Measurements from ENCODE around the gene MRPS33. TPM values are rescaled to one million over a fixed set of nuclear protein-coding genes. Genes with fewer than 3 reads are reported as not detected.
"Not testable (repeated sequence)": the region's sequence is repeated elsewhere in the genome, so short reads cannot be mapped to it uniquely, and the experiment has no call there.

MRPS33 gene
- 47.8 TPM for polyA plus RNA-seq (2013, experiment 1 of 2; ENCODE audit: insufficient read length)
- polyA plus RNA-seq (2013, experiment 2 of 2; ENCODE audit: insufficient read length), result 55.8 TPM

DNA sequence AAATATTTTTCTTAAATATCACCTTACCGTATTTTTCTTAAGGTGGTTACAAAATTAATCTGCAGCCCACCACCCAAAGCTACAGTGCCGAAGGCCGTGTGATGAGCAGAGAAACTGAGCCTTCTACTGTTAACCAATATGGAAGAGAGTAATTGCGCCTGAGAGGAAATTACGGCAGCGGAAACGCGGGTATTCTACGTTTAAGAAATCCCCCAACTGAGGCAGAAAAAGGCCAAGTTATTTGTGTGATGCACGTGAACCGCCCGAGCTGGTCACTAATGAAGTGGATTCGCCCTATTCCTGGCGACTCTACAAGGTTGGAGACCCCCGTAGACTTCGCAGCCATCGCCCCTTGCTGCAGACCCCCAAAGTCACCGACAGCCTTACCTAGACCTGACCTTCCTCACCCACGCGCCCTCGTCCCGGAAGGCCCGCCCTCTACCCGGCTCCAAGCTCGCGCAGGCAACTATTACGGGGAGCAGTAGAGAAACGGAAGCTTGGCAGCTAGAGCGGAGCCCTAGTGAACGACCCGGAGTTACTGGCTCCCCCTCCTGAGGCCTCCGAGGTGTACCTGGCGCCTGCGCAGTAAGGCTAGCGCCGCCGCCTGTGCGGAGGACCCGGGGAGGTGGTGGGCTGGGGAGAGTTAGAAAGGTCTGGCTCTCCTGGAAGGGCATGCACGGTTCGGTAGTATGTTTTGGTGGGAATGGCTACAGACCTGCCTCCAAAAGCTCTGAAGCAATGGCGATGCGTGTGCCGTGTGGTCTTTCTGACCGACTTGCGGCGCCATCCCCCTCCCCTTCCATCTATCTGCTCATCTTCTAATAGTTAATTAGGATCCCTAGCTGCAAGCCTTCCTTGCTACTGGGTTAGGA, at the start of gene MRPS33:
TSS of gene MRPS33 (minus strand) at position 429 of the 872 bp plus-strand sequence. CDS start 4,319 bp downstream, outside the sequence.
- DNase-seq, result peak; percentile 96

DNA sequence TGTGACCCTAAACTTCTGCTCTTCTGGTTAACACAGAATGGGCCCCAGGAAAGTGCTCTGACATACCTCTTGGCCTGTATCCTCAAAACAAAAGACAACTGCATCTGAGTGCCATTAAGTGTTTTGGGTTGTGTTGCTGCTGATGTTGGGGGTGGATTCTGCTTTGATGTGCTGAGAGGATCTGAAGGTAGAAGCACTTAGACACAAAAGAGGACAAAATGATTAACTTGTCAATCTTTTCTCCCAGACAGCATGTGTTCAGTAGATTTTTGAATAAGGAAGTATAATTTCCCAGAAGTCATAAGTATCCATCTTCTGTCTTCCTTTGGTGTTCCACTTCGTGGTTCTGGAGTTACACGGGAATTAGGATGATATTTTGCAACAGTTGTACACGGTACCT, 43.0 kb upstream of the MRPS33 start:
- no peak for DNase-seq

GRCh38 chr7:141055146-141055545, 40.4 kb upstream of the MRPS33 start:
- no peak for DNase-seq

GRCh38 chr7:141053626-141054025, 38.9 kb upstream of the MRPS33 start:
- DNase-seq, result no peak

GRCh38 chr7:141045842-141046620, 31.3 kb upstream of the MRPS33 start:
- peak; percentile 2 for DNase-seq

DNA sequence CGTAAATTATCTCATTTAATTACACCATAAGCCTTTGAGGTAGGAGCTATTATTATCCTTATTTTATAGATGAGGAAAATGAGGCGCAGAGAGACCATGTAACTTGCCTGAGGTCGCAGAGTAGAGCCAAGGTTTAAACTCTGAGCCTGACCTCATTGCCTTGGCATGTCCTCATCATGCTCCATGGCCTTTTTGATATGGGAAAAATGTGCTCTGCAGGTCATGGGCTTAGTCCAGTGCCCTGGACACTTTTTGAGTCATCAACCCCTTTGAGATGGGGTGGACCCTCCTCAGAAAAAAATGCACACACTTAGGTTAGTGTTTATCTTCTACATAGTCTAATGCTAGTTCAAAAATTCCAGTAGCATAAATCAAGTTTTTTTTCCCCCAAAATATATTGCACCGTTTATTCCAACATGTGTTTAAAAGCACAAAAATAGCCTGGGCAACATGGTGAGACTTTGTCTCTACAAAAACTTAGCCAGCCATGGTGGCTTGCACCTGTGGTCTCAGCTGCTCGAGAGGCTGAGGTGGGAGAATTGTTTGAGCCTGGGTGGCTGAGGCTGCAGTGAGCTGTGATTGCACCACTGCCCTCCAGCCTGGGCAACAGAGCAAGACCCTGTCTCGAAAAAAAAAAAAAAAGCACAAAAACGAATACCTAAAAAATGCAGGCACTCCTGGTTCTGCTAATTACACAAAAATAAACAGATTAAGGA, 30.5 kb upstream of the MRPS33 start:
- no peak for DNase-seq

GRCh38 chr7:141043616-141044015, 28.9 kb upstream of the MRPS33 start:
- DNase-seq, result no peak

DNA sequence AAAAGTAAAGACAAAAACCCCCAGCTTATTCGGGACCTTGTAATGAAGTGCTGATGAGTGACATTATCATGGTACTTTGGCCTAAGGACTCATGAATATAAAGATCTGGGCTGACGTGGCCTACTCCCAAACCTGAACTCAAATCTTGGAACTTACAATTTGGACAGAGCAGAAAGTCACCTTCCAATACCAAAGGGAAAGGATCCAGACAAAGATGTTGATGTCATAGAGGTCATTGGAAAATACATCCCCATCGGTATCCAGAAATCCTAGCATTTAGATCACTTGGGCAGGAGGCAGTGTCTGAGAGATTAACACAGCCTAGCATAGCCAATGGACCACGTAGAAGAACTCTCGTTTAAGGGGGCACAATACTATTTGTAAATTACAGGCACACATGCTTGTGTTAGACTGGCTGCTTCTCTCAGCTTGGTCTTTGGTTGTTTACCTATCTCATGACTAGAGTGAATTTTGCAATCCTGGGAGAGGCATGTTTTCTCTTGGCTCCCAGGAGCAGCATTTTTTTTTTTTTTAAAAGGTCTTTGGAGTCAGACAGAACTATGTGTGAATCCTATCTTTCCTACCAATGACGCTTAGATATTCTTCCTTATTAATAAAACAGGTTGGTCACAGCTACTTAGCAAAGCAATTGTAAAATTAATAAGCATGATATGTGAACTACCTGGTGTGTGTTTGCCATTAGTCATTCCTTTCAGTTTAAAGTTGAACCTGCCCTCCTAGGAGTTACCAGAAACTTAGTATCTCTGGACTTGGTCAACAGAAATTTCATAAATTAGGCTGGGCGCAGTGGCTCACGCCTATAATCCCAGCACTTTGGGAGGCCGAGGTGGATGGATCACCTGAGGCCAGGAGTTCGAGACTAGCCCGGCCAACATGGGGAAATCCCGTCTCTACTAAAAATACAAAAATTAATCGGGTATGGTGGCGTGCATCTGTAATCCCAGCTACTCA, 27.8 kb upstream of the MRPS33 start:
- no peak for DNase-seq

GRCh38 chr7:141039376-141039775, 24.6 kb upstream of the MRPS33 start:
- no peak for DNase-seq

- DNase-seq, result not testable (repeated sequence)
Measured at GRCh38 chr7:141038100-141038499, 23.3 kb upstream of the MRPS33 start.

GRCh38 chr7:141032539-141033323, 18.0 kb upstream of the MRPS33 start:
- not testable (repeated sequence) for DNase-seq

DNA sequence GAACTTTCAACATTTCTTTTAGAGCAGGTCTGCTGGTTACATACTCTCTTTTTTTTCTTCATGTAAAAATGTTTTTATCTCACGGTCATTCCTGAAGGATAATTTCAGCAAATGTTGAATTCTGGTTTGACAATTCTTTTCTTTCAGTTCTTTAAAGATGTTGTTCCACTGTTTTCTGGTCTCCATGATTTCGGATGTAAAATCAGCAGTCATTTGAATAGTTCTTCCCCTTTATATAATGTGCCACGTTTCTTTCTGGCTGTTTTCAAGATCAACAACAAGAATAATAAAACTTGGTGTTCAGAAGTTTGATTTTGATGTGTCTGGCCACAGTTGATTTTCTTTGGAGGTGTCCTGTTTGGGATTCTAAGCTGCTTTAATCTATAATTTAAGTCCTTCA, 14.0 kb upstream of the MRPS33 start:
- DNase-seq, result no peak

DNA sequence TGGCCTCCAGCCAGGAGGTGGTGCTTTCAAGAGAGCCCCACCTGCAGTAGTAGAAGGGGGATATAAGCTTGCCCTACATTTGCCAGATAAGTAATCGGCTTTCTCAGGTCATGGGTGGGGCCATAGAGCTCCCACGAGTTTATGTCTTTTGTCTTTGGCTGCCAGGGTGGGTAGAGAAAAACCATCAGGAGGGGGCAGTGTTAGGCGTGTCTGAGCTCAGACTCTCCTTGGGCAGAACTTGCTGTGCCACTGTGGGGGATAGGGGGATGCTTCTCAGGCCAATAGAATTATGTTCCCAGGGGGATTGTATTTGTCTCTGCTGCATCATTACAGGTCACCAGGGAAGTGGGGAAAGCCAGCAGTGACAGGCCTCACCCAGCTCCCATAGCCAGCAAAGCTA, 12.3 kb upstream of the MRPS33 start:
- DNase-seq, result no peak

- no peak for DNase-seq
Measured at GRCh38 chr7:141024668-141025067, 9.9 kb upstream of the MRPS33 start.

DNA sequence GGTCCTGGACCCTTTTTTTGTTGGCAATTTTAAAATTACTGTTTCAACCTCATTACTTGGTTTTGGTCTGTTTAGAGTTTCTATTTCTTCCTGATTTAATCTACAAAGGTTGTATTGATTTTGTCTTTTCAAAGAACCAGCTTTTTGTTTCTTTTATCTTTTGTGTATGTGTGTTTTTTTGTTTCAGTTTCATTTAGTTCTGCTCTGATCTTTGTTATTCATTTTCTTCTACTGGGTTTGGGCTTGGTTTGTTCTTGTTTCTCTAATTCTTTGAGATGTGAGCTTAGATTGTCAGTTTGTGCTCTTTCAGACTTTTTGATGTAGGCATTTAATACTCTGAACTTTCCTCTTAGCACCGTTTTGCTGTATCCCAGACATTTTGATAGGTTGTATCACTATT, 8.5 kb upstream of the MRPS33 start:
- no peak for DNase-seq

- DNase-seq, result no peak
Measured at GRCh38 chr7:141017555-141017954, 2.8 kb upstream of the MRPS33 start.

DNA sequence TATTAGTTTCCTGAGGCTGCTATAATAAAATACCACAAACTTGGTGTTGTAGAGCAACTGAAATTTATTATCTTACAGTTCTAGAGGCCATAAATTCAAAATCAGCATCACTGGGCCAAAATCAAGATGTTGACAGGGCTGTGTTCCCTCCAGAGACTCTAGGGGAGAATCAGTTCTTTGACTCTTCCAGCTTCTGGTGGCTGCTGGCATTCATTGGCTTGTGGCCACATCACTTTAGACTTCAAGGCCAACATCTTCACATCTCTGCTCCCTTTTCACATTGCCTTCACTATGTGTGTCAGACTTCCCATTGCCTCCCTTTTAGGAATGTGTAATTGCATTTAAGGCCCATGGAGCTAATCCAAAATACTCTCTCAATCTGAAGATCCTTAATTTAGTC, 1.6 kb upstream of the MRPS33 start:
- DNase-seq, result no peak

DNA sequence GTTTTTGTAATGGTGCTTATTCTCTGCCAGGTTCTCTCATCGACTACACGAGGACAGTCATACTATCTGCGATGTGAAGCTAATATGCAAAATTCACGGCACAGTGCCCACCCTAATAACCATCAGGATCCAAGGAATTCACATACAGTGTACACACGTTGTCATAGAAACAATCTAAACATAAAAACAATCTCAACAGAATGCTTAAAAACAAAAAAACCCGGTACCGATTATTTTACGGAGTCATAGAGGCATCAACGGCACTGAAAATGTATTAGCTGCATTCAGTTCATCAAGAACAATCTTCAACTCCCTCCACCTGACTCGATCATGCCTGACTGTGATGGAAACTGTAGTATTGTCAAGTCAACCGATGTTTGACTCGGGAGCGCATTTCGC, 628 bp downstream of the MRPS33 start:
- DNase-seq, result peak; percentile 1

DNA sequence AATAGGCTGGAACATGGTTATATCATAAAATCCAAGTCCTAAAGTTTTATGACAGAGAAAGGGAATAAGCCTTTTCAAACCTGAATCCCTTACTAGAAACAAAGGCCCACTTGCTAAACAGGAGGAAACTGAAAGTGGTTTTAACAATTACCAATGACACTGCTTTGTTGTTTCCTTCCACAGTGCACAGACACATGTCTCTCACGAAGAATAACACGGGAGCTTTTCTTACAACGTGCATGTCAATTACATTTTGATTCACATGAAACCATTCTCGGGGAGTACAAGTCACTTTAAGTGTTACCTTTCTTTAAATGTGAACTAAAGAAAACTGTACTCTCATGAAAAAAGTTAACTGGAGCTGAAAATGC, 1.4 kb downstream of the MRPS33 start:
- DNase-seq, result no peak

- DNase-seq, result no peak
Measured at GRCh38 chr7:141012696-141013344, 1.9 kb downstream of the MRPS33 start.
